GM19238 (cell line): ENCODE data around the gene MTF1.
"Not testable (repeated sequence)": the region's sequence is repeated elsewhere in the genome, so short reads cannot be mapped to it uniquely, and the experiment has no call there.

Experiments used
- DNase-seq: peaks from one replicate; pipeline ENCODE4 v3.0.0; 2011; ENCODE audit warnings: low spot score; ENCODE audit not compliant: insufficient read length

Gene MTF1

DNA sequence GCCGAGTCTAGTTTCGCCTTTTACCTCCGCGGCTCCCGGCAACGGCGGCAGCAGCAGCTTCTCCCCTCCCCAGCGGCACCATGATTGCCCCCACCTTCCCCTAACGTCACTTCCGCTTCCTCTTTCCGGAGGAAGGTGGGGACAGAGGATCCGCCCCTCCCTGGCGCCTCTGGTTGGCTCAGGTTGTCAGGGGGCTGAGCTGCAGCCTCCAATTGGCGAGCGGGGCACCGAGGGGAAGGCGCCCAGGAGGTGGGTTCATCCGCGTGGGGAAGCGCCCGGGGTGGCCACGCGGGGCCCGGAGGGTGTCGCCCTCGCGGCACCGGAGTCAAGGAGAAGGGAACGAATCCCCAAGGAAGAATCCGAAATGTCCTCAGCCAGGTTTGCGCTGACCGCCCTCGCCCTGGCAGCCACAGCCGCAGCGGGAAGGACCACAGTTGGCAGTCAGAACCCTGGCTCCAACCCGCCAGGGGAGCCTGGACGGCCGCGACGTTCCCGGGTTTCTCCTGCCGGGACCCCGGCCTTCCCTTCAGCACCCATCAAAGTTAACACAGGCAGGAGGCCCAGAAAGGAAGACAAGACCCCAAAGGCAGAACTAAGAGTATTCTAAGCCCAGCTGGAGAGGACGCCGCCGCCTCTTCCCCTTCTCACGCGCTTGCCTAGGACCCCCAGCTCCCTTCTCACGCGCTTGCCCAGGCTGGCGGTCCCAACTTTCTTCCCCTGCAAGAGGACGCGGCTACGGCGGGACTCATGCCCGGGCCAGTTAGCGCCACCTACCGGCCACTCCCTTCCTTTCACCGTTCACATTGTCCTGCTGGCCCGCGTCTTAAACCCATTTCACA, at the start of gene MTF1:
TSS of gene MTF1 (minus strand) at position 86 of the 839 bp plus-strand sequence. CDS start 1,934 bp downstream, outside the sequence.
- peak; percentile 98 for DNase-seq

DNA sequence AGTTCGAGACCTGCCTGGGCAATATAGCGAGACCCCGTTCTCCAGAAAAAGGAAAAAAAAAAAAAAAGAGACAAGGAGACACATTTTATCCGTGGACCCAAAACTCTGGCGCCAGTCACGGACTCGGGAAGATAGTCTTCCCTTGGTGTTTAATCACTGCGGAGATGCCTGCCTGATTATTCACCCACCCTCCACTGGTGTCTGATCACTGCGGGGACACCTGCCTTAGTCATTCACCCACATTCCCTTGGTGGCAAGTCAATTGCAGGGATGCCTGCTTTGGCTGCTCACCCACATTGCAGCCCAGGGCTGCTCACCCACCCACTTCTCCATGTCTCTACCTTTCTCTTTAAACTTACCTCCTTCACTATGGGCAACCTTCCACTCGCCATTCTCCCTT, 49.1 kb upstream of the MTF1 start:
- DNase-seq, result not testable (repeated sequence)

DNA sequence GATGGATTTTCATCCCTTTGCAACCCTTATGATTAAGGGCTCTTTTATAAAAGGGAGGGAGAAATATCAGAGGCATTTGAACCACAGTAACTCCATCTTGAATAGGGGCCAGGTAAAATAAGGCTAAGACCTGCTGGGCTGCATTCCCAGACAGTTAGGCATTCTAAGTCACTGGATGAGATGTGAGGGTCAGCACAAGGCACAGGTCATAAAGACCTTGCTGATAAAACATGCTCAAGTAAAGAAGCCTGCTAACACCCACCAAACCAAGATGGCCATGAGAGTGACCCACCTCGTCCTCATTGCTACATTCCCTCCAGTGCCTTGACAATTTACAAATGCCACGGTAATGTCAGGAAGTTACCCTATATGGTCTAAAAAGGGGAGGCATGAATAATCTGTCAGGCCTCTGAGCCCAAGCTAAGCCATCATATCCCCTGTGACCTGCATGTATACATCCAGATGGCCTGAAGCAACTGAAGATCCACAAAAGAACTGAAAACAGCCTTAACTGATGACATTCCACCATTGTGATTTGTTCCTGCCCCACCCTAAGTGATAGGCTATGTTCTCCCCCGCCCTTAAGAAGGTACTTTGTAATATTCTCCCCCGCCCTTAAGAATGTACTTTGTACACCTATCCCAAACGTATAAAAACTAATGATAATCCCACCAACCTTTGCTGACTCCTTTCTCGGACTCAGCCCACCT, 48.2 kb upstream of the MTF1 start:
- DNase-seq, result not testable (repeated sequence)

DNA sequence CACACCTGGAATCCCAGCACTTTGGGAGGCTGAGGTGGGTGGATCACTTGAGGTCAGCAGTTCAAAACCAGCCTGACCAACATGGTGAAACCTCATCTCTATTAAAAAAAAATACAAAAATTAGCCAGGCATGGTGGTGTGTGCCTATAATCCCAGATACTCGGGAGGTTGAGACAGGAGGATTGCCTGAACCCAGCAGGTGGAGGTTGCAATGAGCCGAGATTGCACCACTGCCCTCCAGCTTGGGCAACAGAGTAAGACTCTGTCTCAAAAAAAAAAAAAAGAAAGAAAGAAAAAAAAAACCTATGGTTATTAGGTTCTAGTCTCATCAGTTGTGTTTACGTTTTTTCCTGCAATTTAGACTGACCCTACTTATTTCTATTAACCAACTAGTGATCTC, 47.2 kb upstream of the MTF1 start:
- DNase-seq, result not testable (repeated sequence)

DNA sequence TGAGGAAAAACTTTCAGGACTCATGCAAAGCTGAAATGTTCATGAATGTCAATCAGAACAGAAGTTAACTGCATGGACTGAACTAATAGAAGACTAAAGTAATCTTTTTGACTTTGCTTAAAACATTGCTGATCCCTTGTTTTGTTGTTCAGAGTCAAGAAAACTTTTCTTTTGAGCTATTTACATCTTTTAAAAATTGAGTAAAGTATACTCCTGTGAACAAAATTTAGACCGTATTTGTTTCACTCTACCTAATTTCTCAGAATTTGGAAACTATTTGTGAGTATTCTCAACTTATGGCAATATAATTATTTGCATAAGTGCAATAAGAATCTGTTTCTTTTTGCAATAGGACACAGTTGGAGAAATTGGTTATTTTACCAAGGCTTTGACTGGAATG, 46.3 kb upstream of the MTF1 start:
- no peak for DNase-seq

DNA sequence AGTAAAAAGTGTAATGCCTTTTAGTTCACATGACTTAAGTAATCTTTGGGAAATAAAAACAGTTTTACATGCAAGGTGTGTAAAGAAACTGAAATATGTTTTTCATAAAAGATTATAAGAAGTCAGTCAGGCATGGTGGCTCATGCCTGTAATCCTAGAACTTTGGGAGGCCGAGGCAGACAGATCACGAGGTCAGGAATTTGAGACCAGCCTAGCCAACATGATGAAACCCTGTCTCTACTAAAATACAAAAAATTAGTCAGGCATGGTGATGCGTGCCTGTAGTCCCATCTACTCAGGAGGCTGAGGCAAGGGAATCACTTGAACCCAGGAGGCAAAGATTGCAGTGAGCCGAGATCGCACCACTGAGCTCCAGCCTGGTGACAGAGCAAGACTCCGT, 44.5 kb upstream of the MTF1 start:
- DNase-seq, result not testable (repeated sequence)

DNA sequence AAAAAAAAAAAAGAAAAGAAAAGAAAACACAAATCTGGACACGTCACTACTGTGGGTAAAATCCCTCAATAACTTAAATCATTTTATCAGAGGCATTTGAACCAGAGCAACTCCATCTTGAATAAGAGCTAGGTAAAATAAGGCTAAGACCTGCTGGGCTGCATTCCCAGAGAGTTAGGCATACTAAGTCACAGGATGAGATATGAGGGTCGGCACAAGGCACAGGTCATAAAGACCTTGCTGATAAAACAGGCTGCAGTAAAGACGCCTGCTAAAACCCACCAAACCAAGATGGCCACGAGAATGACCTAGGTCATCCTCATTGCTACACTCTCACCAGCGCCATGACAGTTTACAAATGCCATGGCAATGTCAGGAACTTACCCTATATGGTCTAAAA, 43.6 kb upstream of the MTF1 start:
- DNase-seq, result no peak

DNA sequence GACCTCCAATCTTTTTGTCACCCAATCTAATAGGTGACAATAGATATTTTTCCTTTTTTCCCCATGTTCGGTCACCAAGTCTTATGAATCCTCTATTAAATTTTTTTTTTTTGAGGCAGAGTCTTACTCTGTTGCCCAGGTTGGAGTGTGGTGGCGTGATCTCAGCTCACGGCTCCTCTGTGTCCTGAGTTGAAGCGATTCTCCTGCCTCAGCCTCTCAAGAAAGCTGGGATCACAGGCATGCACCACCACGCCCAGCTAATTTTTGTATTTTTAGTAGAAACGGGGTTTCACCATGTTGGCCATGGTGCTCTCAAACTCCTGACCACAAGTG, 42.5 kb upstream of the MTF1 start:
- no peak for DNase-seq

DNA sequence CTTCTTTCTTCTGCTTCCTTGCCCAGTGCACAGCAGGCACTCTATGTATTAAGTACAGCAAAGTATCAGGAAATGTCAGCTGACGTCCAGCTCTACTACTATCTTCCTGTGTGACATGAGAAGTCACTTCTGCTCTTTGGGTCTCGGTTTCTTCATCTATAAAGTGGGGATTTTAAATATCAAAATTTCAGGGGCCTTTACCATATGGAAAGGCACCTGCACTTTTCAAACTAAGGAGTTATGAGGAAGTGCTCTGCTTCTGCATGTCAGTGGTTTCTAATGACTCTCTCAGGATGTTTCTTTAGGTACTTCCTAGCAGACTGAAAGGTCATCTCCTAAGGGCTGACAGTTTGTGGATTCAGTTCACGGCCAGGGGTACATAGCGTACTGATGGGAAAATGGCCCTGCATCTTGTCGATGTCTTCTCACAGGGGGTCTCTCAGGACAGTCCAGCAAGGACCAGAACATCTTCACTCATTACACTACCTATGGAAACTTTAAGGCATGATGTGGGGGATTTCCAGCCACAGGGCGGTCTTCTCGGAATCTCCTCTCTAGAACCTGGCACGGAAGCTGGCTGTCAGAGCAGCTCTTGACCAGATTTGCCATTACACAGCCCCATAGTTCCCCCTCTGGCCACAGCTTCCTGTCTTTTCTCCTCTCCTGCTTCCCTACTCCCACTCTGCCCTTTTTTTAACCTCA, 42.0 kb upstream of the MTF1 start:
- peak; percentile 49 for DNase-seq

DNA sequence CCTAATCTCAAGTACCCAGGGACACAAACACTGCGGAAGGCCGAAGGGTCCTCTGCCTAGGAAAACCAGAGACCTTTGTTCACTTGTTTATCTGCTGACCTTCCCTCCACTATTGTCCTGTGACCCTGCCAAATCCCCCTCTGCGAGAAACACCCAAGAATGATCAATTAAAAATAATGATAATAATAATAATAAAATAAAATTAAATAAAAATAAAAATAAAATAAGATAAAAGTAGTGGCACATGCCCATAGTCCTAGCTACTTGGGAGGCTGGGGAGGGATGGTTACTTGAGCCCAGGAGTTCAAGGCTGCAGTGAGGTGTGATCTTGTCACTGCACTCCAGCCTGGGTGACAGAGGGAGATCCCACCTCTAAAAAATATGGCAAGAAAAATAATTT, 38.2 kb upstream of the MTF1 start:
- not testable (repeated sequence) for DNase-seq

DNA sequence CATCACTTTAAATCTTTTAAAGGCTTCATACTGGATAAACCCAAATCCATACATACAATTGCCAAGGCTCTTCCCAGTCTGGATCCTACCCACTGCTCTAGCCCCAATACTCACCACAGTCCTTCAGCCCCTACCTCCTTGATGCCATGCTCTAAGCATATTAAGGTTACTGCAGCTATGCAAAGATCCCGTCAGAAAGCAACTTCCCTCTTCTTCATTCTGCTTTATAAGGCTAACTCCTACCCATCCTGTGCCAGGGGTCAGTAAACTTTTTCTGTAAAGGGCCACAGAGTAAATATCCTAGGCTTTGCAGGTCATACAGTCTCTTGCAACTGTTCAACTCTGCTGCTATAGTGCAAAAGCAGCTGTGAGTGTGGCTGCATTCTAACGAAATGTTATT, 34.3 kb upstream of the MTF1 start:
- no peak for DNase-seq

DNA sequence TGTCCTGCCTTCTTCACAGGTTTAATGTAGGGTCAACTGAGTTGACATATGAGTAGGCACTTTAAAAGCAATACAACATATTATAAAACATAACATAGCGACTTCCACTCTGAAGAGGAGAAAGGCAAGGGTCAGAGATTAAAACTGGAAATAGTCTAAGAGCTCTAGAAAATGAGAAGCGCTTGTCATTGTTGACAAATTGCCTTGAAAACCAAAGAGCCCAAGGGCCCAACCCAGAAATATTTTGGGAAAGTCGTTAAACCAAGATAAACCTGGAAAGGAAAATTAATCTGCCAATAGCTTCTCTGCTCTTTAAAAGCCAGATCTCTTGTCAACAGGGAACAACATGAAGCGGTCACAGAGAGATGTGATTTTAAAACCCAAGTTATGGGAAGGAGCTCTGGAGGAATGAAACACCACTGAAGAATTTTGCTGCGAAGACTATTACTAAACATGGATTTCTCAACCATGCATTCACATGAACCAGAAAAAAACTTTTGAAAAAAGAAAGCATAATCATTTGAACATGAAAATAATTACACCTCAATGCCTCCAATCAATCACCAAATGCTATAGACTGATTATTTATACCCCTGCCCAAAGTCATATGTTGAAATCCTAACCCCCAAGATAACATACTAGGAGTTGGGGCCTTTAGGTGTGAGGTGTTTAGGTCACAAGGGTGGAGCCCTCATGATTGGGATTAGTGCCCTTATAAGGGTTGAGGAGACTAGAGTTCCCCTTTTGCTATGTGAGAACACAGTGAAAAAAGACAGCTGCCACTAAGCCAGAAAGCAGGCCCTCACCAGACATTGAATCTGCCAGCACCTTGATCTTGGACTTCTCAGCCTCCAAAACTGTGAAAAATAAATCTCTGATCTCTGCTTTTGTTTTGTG, 33.0 kb upstream of the MTF1 start:
- no peak for DNase-seq

DNA sequence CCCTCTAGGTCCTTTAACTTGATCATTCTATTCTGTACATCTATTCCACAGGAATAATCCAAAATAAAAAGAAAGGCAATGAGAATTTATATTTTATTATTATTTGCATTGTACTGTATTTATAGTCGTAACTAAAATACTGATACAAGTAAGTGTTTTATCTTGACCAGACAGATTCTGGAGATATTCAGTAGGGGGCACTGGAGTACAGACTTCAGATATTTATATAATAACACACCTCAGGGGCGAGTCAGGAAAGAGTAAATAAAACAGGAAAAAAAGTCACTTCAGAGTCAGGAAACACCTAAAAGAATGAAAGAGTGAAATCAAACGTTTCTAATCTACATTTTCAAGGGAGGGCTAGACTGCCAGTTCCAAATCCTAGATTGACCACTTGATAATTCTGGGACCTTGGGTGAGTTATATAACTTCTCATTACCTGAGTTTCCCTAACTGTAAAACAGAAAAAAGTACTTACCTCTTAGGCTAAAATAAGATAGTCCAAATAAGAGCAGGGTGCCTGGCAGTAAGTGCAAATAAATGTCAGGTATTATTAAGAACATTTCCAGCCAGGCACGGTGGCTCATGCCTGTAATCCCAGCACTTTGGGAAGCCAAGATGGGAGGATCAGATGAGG, 31.1 kb upstream of the MTF1 start:
- DNase-seq, result peak; percentile 23

DNA sequence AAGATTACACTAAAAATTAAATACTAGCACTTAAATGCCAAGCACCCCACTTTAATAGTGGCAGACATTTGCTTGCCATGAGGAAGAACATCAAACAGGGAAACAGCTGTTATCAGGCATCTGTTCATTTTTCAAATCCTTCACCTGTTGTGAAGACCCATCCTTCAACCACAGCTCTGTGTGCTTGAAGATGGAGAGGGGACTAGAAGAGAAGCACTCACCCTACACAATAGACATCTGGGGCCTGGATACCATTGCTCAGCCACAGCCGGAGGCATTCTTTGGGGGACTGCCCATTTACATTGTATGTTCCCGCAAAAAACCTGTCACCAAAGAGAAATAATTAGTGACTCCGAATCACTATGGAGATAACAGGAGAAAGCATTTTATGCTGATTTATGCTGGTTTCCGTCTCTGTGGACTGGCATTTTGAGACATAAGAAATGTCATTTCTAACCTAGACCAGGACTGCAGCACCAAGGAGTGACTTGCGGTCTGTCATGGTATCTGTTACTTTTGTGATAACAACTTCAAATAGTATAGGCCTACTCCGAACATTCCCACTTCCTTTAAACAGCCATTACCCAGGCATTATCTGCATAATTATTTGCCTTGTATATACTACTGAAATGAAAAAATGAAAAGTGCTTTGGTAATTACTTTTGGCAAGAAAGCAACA, 28.8 kb upstream of the MTF1 start:
- no peak for DNase-seq

DNA sequence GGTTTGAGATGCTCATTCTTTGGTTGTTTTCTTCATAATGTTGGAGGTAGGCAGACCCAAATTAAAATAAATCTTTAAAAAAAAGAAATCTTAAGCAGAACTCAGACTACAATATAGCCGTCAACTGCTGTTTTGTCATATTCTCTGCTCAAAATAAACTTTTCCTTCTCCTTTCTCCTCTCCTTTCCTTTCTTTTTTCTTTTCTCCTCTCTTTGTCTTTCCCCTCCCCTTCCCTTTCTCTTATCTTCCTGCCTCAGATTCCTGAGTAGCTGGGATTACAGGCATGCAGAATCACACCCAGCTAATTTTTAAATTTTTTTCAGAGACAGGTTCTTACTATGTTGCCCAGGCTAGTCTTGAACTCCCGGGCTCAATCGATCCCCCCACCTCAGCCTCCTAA, 24.8 kb upstream of the MTF1 start:
- no peak for DNase-seq

DNA sequence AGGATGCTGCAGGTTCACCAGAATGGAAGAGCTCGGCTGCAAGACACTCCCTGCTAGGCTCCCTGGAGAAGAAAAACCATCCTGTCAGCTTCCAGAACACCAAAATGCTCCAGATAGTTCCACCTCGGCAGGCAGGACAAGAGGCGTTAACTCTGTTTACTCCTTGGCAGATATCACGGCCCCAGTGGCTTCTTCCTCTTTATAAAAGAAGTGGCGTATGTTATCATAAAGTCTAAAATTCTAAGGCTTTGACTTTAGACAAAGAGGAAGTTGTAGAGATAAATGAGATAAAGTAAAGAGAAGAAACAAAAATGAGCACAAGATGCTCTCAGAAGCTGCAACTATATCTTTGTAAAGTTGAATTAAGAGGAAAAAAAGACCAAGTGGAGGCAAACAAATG, 24.3 kb upstream of the MTF1 start:
- no peak for DNase-seq

DNA sequence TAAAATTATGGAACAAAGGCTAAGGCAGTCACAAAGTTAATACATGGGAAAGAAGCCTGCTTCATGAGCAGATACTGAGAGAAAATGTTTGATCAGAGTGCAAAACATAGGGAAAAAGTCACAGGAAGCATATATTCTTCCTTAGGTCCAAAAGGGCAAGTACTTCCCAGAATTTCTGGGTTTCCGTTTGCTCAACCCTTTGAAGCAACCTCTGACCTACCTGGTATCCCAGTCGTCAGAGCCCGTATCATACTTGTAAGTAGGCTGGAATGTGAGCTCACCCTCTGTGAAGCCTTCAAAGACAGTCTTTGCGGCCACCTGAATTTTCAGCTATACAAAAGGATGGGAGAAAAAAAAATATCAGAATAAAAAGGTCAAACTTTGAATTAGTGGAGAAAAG, 20.5 kb upstream of the MTF1 start:
- no peak for DNase-seq

DNA sequence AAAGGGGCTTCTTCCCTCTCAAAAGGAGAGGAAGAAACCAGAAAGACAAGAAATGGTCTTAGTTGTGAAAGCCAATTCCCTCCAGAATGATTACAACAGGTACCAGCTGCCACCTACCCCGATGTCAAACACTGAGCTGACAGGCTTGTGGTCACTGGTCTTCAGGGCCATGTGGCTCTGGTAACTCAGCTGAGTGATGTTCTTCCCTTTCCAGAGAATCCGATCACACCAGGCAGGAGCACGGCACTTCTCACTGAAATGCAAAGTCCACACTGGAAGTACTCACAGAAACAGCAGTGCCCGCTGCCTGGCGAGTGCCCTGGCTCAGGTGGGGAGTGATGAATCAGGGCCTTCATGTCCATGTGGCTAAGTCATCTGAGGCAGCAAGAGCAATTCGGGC, 18.7 kb upstream of the MTF1 start:
- DNase-seq, result no peak

DNA sequence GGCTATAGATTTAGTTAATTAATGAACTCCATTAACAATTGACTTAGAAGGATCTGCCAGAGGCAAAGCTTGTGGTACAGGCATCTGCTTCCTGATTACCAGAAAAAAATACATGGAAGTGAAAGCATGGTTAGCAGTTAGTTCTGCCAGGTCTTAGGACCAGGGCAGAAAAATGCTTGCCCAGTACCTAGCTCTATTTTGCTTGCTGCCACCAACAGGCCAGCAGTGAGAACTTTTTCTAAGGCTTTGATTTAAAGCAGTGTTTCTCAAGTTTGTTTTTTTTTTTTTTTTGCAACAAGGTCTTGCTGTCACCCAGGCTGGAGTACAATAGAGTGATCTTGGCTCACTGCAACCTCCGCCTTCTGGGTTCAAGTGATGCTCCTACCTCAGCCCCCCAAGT, 16.4 kb upstream of the MTF1 start:
- DNase-seq, result no peak

DNA sequence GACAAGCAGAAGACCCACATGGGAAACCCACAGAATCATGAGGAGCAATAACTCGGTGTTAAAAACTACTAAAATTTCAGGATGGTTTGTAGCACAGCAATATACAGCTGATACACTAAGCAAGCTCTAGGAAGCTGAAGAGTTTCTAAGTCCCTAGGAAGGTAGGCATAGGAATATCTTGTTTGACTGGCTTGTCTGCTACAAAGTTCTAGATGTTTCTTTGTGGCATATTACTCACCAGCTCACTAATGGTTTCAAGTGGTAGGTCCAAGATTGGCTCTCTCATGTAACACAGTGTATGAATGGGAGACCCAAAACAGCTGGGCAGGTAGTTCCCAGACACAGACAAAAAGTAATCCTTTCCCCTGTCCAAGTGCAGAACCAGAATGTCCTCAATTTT, 13.3 kb upstream of the MTF1 start:
- no peak for DNase-seq
